ENCODE measurements around the gene LPXN.

DNA sequence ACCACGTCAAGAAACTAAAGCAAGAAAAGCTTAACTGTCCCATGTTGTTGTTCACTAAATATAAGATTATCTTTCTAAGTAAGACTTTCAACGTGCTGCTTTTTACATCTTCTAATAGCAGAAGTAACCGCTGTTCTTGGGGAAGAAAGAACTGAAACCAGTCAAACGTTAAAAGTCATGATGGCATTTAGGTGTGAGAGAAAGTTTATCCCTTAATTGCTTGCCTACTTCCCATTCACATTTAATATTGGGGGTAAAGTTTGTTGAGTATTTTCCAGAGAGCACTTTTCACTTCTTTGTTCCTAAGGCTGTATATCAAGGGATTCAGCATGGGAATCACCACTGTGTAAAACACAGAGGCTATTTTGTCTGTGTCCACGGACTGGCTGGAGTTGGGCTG, 68.7 kb downstream of the LPXN start:
- TF ChIP-seq CHD2 (IDR thresholded peaks at IDR 0.05; ENCODE audit: borderline replicate concordance, low read depth, low read length), result peak; percentile 20; the same call in 1 of the 2 replicates
- TF ChIP-seq, protein P1, sequence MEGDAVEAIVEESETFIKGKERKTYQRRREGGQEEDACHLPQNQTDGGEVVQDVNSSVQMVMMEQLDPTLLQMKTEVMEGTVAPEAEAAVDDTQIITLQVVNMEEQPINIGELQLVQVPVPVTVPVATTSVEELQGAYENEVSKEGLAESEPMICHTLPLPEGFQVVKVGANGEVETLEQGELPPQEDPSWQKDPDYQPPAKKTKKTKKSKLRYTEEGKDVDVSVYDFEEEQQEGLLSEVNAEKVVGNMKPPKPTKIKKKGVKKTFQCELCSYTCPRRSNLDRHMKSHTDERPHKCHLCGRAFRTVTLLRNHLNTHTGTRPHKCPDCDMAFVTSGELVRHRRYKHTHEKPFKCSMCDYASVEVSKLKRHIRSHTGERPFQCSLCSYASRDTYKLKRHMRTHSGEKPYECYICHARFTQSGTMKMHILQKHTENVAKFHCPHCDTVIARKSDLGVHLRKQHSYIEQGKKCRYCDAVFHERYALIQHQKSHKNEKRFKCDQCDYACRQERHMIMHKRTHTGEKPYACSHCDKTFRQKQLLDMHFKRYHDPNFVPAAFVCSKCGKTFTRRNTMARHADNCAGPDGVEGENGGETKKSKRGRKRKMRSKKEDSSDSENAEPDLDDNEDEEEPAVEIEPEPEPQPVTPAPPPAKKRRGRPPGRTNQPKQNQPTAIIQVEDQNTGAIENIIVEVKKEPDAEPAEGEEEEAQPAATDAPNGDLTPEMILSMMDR (IDR thresholded peaks at IDR 0.05 in 2 of 3, conservative IDR thresholded peaks at IDR 0.05 in 1 of 3; ENCODE audit: control insufficient read depth in 2 of 3, extremely low read depth in 1 of 3, insufficient read depth in 1 of 3, low read depth in 3 of 3, low read length in 3 of 3), result no peak
- TF ChIP-seq, protein P2, sequence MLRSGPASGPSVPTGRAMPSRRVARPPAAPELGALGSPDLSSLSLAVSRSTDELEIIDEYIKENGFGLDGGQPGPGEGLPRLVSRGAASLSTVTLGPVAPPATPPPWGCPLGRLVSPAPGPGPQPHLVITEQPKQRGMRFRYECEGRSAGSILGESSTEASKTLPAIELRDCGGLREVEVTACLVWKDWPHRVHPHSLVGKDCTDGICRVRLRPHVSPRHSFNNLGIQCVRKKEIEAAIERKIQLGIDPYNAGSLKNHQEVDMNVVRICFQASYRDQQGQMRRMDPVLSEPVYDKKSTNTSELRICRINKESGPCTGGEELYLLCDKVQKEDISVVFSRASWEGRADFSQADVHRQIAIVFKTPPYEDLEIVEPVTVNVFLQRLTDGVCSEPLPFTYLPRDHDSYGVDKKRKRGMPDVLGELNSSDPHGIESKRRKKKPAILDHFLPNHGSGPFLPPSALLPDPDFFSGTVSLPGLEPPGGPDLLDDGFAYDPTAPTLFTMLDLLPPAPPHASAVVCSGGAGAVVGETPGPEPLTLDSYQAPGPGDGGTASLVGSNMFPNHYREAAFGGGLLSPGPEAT (IDR thresholded peaks at IDR 0.05; ENCODE audit: low read depth), result peak; percentile 83
- TF ChIP-seq ATF7 (IDR thresholded peaks at IDR 0.05; ENCODE audit: low read depth), result peak; percentile 44; the same call in 1 of the 2 replicates
- TF ChIP-seq ZNF24 (IDR thresholded peaks at IDR 0.05), result no peak

Data from GM12878 (cell line).